HG03095 (cell line): ENCODE measurements around the gene TAS2R39.
A peak's percentile ranks its signal among the peaks of the same experiment; 100 is the strongest.

Source experiments
- ATAC-seq: cut with Tn5 transposase; IDR thresholded peaks from one replicate; pipeline ENCODE4 v1.9.1; 2021; ENCODE audit warnings: moderate library complexity; ENCODE audit not compliant: unreplicated experiment

Gene TAS2R39

DNA sequence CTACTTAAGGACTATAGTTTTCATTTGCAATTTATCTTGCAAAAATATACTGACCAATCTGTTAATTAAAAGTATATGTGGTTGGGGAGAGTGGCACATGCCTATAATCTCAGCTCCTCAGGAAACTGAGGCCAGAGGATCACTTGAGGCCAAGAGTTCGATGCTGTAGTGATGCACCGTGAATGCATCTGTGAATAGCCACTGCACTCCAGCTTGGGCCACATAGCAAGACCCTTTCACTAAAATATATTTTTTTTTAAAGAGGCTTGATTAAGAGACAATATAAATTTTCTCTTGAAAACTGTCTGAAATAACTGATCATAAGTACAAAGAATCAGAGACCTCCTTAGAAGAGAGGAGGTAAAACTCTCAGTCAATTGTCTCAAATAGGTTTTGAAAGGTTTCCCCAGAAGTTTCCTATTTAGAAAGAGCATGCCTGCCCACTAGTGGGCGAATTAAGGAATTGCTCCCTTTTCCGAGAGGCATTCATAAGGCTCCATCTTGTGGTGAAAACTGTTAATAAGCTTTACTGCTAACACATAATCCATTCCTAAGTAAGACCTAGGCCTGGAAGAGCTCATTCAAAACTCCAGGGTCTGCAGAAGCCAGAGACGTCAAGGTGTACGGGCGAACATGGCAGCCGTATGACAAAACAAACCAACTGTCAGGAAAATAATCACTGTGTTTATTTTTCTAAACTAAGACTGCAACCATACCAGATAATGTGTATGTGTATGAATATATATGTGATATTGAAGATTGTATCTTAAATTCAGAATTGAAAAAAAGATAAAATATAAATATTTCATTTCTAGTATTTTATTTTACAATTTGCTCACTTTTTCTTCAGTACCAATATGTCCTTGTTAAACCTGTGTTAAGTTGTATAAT lies 31.8 kb downstream of the TAS2R39 start:
- peak; percentile 95 for ATAC-seq

DNA sequence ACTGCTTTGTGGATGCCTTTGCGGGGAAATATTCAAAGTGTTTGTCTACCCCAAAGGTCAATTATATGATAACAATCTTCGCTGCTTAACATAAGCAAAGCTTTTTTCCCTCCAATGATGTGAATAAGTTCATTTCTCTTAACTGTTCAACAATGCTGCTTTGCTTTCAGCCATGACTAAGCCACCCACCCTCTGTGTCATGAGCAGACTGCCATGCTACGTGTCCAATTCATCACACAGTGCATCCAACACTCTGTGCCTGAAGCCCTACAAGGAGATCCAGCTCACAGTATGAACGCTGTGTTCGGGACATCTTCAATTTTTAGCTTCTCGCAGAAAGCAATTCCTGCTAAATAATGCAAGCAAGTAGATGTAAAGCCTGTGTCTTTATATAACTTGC lies 32.9 kb downstream of the TAS2R39 start:
- ATAC-seq = no peak

DNA sequence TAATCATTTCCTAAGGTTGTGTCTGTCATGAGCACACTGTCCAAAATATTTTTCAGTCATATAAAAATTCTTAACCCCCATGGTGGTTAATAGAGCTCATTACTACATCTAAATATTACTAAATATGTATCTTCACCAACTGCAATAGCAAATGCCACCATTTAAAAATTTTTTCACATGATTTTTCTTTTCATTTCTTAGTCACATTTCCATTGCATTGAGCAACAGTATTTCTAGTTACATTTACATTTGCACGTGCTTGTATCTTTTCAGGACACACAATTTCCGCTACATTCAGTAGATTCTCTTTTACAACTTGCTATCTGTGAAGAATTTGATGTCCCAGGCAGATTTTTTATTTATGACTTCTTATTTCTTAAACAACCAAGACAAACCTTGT lies 33.5 kb downstream of the TAS2R39 start:
- no peak for ATAC-seq

DNA sequence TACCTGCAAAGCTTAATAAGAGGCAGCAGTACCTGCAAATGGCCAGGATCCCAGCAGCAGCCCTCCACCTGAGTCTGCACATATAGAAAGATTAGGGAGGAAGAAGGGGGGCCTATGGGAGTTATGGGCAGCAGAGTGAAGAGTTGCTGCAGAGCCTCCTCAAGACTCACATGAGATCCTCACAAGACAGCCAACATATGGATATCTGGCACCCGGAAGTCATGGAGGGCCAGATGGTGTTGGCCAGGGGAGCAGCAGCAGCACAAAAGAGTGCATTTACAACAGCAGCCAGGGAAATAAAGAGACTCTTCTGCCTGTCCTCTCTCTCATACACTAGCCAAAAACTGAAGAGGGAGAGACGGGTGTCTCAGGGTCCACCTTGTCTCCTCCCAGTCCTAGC lies 34.6 kb downstream of the TAS2R39 start:
- no peak for ATAC-seq

DNA sequence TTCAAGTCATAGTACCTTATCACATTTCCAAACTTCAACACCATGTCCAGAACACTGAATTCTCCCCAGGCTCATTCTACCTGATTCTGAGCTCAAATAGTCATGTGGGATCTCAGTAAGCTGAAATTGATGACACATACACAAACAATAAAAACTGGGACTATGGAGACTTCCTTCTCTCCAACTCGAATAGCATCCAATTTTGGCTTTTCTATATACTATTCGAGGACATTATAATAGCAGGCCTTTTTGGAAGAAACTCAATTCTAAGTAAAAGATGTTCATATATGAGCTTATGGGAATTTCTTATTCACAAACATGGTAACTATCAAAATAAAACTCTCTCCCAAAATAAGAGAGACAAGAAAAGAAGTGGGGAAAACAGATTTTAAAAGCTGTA lies 38.1 kb downstream of the TAS2R39 start:
- no peak for ATAC-seq

DNA sequence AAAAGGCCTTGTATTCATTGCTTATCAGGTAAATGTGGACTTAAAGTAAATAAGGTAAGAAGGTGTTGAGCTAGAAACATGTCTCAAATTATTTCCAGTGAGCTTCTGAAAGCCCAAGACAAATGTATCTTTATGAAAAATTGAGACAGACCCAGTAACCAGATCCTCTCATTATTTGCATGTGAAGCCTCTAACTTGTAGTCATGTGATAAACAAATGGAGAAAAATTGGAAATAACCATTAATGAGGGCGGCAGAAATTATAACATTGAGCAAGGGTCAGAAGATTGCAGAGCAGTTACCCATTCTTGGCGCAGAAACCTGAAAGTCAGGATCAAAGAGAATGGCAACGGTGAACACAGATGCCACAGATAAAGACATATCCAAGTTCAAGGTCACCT lies 38.5 kb downstream of the TAS2R39 start, which contains the start of gene TAS2R40:
Gene TAS2R40, plus strand, starts transcription at position 301 of the 400 bp plus-strand sequence. Its CDS starts 42 bp downstream, at position 343.
- ATAC-seq = no peak

DNA sequence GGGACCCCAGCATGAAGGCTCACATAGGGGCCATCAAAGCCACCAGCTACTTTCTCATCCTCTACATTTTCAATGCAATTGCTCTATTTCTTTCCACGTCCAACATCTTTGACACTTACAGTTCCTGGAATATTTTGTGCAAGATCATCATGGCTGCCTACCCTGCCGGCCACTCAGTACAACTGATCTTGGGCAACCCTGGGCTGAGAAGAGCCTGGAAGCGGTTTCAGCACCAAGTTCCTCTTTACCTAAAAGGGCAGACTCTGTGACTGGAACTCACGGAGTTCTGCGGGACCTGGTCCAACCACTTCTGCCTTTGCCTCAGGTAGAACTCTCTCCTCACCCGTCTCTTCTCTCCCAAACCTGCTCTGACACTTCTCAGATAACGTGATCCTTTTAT lies 39.6 kb downstream of the TAS2R39 start:
- no peak for ATAC-seq

DNA sequence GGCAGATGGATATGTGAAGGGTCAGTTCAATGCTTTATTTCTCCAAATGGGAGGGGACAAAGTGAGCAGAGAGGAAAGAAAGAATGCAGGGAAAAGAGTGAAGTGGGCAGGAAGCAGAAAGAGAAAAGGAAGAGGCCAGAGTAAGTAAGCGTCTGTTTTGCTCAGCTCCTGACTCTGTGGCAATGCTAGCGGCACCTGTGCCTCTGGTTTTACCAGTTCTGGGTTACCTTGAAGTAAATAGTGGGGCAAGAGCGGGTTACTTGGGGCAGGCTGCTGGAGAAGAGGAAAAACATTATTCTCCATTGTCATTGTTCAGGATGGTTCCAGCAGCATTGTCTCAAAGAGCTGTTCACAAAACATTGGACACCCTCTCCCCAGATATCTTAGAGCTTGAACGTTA lies 40.6 kb downstream of the TAS2R39 start:
- no peak for ATAC-seq

DNA sequence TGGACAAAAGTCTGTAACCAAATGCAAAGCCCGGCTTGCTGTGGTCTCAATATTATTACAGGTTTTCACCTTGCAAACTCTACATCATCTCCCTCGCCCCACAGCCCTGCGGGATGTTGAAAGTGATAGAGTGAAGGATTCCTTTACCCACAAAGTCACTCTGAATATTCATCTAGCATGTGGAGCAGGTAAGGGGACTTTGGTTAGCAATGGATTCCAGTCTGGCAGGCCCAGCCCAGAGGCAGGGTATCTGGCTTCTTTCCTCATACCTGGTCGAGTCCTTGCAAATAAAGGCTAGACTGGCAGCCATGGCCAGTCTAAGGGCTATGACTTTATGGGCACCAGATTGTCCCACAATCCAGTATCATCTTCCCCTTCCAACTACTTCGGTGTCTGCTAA lies 41.8 kb downstream of the TAS2R39 start:
- ATAC-seq = no peak

DNA sequence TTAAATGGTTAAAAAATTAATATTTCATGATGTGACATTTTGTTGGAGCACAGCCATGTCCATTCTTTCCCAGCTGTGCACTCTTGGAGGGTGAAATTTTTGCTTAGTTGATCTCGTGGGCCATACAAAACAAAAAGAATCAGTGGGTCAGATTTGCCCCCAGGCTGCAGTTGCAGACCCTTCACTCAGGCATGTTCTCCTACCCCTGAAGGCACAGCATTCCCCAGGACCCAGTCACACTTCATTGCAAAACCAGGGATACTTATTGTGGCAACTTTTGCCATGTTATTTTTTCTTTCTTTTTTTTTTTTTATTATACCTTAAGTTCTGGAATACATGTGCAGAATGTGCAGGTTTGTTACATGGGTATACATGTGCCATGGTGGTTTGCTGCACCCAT lies 44.6 kb downstream of the TAS2R39 start:
- no peak for ATAC-seq

DNA sequence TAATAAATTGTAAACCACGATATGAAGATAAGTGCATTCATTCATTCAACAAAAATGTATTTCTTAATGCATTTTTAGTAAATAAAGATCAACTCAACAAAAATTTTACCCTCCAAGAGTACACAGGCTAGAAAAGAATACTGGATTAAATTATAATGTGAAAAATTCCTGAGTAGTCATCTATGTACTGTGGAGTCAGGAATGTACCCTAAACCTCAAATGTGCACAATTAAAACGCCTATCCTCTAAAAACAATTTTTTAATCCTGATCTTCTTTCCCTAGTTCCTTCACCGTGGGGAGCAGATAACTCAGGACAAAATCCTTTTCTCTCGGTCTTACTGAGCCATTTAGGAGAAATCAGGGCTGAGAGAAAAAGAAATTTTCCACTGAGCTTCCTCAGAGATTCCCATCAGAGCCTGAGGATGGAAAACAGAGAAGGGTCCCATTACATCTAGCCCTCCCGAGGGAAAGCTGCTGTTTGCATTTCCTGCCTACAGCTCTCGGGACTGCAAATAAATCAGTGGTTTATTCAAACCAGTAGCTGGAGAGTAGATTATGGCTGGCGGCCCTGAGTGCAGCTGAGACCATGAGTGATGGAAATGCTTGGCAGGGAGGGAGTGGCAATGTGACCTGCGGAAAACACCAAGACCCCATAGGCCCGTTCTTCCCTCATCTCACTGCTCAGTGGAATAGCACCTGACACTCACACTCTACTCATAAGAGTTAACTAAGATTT lies 46.0 kb downstream of the TAS2R39 start:
- no peak for ATAC-seq

DNA sequence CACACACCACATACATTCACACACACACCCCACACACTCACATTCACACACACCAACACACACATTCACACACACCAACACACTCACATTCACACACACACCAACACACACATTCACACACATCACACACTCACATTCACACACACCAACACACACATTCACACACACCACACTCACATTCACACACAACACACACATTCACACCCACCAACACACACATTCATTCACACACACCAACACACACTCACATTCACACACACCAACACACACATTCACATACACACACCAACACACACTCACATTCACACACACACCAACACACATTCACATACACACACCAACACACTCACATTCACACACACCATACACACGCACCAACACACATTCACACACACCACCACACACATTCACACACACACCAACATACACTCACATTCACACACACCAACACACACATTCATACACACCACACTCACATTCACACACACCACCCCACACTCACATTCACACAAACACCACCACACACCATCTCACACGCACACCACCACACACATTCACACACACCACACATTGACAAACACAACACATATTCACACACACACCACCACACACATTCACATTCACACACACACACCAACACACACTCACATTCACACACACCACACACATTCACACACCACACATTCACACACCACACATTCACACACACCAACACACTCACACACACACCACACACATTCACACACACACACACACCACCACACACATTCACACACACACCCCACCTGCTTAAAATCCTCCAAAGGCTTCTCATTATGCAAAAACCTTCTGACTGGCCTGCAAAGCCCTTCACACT lies 47.6 kb downstream of the TAS2R39 start:
- no peak for ATAC-seq
